Suprapubic skin (tissue), 4 donors: ENCODE data around the gene NTN4. TPM values are rescaled to one million over a fixed set of nuclear protein-coding genes. Genes with fewer than 3 reads are reported as not detected.

ENCODE experiments used
- DNase-seq, 2 donors: peaks; one replicate each; pipeline ENCODE4 v3.0.0-alpha.2; 2019; ENCODE audit warnings: low spot score in 2 of 2
- H3K27ac ChIP-seq: fragments of 200-600 bp; sonication (generic); one replicate; pipeline ENCODE4 v1.5.1; 2019
- H3K27me3 ChIP-seq: fragments of 200-600 bp; sonication (generic); one replicate; pipeline ENCODE4 v1.5.1; 2019
- H3K36me3 ChIP-seq: fragments of 200-600 bp; sonication (generic); one replicate; pipeline ENCODE4 v1.5.1; 2019
- H3K4me1 ChIP-seq: fragments of 200-600 bp; sonication (generic); one replicate; pipeline ENCODE4 v1.5.1; 2019
- H3K4me3 ChIP-seq: fragments of 200-600 bp; sonication (generic); one replicate; pipeline ENCODE4 v1.5.1; 2019; ENCODE audit warnings: mild to moderate bottlenecking
- H3K9me3 ChIP-seq: fragments of 200-600 bp; sonication (generic); one replicate; pipeline ENCODE4 v1.5.1; 2019
- EP300 ChIP-seq: sonication (generic); formaldehyde crosslinking; IDR thresholded peaks from one replicate; pipeline ENCODE4 v1.6.1; 2017; ENCODE audit warnings: antibody characterized with exemption
- POLR2A ChIP-seq, 2 donors: fragments of 450-650 bp; IDR thresholded peaks; one replicate each; pipeline ENCODE4 v1.6.1; 2017; ENCODE audit warnings: antibody characterized with exemption in 2 of 2, mild to moderate bottlenecking in 2 of 2, moderate library complexity in 2 of 2
- POLR2AphosphoS5 ChIP-seq, 3 donors: sonication (generic); formaldehyde crosslinking; IDR thresholded peaks; one replicate each; pipeline ENCODE4 v1.6.1; 2017; ENCODE audit warnings: antibody characterized with exemption in 3 of 3
- WGBS: methylation state at CpG from one replicate; pipeline ENCODE4 v1.1.5; 2018; 5-methylcytosine and 5-hydroxymethylcytosine counted together
- total RNA-seq, 4 donors: library from RNA; depleted of rRNA; stranded (reverse); fragments of >200 nt; gene quantifications; one replicate each; pipeline ENCODE4 v1.1.0, GENCODE V29; 2016
- TF ChIP-seq, protein P1 (sequence below), 2 donors: fragments of 200-600 bp in 1 of 2; fragments of 450-650 bp in 1 of 2; sonication (generic) in 1 of 2; IDR thresholded peaks; one replicate each; pipeline ENCODE4 v1.5.1; 2016 to 2019; ENCODE audit warnings: antibody characterized with exemption in 2 of 2, mild to moderate bottlenecking in 1 of 2, moderate library complexity in 1 of 2

NTN4 gene
- total RNA-seq, 4 donors from 2014 or later = 7.2 to 18.7 (median 13.0) TPM

DNA sequence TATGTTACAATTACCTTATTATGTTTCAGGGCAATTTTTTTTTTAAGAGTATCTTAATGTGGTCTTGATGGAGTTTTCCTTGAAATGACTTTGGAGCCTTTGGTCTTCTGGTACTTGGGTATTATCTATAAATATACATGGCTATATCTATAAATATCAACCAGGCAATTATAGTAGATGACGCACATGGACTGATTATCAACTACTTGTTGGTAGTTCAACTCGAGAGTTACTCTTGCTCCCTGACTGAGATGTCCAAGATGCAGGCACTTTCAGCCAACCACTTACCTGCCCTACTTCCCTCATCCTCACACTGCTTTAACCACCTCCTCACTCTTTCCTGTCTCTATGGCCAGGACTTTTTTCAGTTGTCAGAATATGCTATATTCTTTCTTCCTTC lies 85.4 kb downstream of the NTN4 start:
- Histone ChIP-seq H3K4me1 (no peaks in the 10 kb centered on the region), H3K4me3 (no peak overlapping the region), H3K27ac (no peak overlapping the region), H3K9me3 (no peaks in the 10 kb centered on the region), H3K36me3 (peaks cover 4% of the 10 kb centered on the region), H3K27me3 (no peaks in the 10 kb centered on the region)
- TF ChIP-seq EP300 (no peak), POLR2AphosphoS5 (IDR thresholded peaks at IDR 0.05) (no peak), POLR2A (IDR thresholded peaks at IDR 0.05) (no peak)
- TF ChIP-seq, protein P1, sequence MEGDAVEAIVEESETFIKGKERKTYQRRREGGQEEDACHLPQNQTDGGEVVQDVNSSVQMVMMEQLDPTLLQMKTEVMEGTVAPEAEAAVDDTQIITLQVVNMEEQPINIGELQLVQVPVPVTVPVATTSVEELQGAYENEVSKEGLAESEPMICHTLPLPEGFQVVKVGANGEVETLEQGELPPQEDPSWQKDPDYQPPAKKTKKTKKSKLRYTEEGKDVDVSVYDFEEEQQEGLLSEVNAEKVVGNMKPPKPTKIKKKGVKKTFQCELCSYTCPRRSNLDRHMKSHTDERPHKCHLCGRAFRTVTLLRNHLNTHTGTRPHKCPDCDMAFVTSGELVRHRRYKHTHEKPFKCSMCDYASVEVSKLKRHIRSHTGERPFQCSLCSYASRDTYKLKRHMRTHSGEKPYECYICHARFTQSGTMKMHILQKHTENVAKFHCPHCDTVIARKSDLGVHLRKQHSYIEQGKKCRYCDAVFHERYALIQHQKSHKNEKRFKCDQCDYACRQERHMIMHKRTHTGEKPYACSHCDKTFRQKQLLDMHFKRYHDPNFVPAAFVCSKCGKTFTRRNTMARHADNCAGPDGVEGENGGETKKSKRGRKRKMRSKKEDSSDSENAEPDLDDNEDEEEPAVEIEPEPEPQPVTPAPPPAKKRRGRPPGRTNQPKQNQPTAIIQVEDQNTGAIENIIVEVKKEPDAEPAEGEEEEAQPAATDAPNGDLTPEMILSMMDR (IDR thresholded peaks at IDR 0.05) = no peak
- no peak for DNase-seq
- WGBS = 89% methylated on average over 2 of the region's 2 CpGs

DNA sequence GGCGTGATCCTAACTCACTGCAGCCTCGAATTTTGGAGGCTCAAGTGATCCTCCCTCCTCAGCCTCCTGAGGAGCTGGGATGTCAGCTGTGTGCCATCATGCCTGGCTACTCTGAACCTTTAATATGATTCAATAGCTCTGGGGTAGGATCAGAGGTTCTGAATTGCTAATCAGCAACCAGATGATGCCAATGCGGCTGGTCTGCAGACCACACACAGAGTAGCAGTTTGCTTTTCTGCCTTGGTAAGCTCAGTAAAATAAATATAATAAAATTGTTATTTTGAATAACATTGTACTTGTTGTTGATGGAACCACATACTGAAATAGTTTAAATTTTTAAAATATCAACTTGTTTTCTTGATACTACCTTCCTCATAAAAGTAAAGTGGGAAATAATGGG lies 86.6 kb downstream of the NTN4 start:
- DNase-seq = no peak
- 96% methylated on average over 3 of the region's 3 CpGs for WGBS

DNA sequence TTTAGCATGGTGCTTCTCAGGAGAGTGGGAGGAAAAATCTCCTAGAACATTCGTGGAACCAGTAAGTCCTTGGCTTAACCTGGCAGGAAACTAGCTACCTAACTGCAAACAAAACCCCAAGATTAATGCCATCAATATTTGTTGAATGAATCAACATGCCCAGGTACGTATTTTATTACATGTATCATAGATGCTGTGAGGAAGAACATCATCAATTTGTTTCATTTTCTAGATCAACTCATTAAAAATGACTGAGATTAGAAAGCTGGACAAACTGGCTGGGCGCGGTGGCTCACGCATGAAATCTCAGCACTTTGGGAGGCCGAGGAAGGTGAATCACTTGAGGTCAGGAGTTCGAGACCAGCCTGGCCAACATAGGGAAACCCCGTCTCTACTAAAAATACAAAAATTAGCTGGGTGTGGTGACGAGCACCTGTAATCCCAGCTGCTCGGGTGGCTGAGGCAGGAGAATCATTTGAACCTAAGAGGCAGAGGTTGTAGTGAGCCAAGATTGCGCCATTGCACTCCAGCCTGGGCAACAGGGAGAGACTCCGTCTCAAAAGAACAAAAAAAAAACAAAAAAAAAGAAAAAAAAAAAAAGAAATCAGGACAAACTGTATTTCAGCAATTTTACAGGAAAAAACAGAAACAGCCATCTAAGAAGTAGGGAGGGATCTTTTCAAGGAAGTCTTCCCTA lies 88.7 kb downstream of the NTN4 start:
- Histone ChIP-seq H3K9me3 (no peaks in the 10 kb centered on the region), H3K36me3 (no peaks in the 10 kb centered on the region), H3K4me1 (peaks cover 2% of the 10 kb centered on the region), H3K4me3 (no peak overlapping the region), H3K27me3 (no peaks in the 10 kb centered on the region), H3K27ac (no peak overlapping the region)
- DNase-seq = no peak
- TF ChIP-seq EP300 = no peak
- 57% methylated on average over 11 of the region's 12 CpGs for WGBS

More for the DNA sequence above, 86.6 kb downstream of the NTN4 start:
- no peak overlapping the region for H3K27ac ChIP-seq
- peaks cover 2% of the 10 kb centered on the region for H3K4me1 ChIP-seq
- H3K27me3 ChIP-seq = no peaks in the 10 kb centered on the region
- H3K4me3 ChIP-seq = no peak overlapping the region
- no peaks in the 10 kb centered on the region for H3K9me3 ChIP-seq
- no peaks in the 10 kb centered on the region for H3K36me3 ChIP-seq
- TF ChIP-seq POLR2AphosphoS5 (IDR thresholded peaks at IDR 0.05) = no peak
- no peak for TF ChIP-seq EP300

DNA sequence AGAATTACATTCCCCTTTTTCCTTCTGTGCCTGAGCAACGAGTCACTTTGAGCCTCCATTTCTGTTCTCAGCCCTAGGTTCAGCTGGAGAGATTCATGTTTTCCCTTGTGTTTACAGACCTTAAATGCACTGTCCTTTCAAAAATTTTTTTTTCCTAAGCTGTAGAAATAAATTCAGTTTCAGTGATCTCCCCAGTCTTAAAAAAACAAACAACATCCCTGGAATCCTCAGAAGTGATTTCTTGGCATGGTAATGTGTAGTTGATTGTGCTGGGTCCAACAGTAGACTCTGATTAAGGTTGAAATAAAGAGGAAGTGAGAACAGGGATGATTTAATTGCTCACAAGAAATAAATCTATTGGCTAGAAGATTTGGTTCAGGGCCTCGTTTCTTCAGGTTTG lies 89.3 kb downstream of the NTN4 start:
- WGBS = 43% methylated on average over 2 of the region's 2 CpGs
- no peak for TF ChIP-seq EP300
- TF ChIP-seq POLR2AphosphoS5 (IDR thresholded peaks at IDR 0.05) = no peak
- TF ChIP-seq POLR2A (IDR thresholded peaks at IDR 0.05) = no peak
- TF ChIP-seq, protein P1 (IDR thresholded peaks at IDR 0.05) = no peak
- Histone ChIP-seq H3K27ac (no peak overlapping the region), H3K4me3 (no peak overlapping the region), H3K36me3 (no peaks in the 10 kb centered on the region), H3K4me1 (peaks cover 2% of the 10 kb centered on the region), H3K27me3 (no peaks in the 10 kb centered on the region), H3K9me3 (no peaks in the 10 kb centered on the region)
- no peak for DNase-seq

DNA sequence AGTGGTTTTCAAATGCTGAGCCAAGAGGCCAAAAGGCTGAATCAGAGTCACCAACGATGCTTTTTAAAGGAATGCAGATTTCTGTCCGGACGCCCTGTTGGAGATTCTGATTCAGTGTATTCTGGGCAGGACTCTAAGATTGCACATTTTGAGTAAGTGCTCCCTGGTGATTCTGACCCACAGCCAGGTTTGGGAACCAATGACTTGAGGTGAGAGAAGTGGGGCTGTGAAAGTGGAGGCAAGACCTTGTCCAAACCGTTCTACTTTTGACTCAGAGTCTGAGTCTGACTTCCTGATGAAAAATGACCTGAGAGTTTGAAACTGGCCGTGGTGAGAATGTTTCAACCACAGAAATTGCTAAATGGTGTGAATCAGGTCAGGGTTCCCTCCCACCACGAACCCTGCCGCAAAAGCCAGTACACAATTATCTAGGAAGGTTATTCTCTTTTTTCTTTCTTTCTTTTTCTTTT lies 90.2 kb downstream of the NTN4 start:
- 71% methylated on average over 7 of the region's 7 CpGs for WGBS
- no peak for DNase-seq
- H3K27ac ChIP-seq = no peak overlapping the region

DNA sequence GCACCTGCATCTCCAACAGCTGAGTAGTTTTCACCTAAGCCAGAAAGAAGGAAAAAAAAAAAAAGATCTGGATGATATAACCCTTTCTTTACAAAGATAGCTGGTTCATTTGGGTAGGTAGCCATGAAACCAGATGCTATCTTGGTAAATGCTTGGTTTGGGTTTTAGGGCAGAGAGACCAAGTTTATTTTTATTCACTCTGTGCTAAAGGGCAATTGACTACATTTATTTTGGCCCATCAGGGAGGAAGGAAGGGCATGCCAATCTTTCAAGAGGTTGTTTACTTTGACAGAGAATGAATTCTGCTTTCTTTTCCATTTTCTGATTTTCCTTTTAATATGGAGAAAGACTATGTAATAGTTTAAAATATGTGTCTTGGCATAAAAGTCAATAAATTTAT lies 91.0 kb downstream of the NTN4 start:
- no peaks in the 10 kb centered on the region for H3K27me3 ChIP-seq
- no peaks in the 10 kb centered on the region for H3K36me3 ChIP-seq
- H3K9me3 ChIP-seq = no peaks in the 10 kb centered on the region
- no peak overlapping the region for H3K27ac ChIP-seq
- no peak for TF ChIP-seq EP300
- no peak for TF ChIP-seq POLR2A (IDR thresholded peaks at IDR 0.05)
- TF ChIP-seq POLR2AphosphoS5 (IDR thresholded peaks at IDR 0.05) = no peak
- TF ChIP-seq, protein P1 (IDR thresholded peaks at IDR 0.05) = no peak
- no peak for DNase-seq
- H3K4me3 ChIP-seq = no peak overlapping the region
- H3K4me1 ChIP-seq = peaks cover 2% of the 10 kb centered on the region

More for the DNA sequence above, 90.2 kb downstream of the NTN4 start:
- no peak for TF ChIP-seq EP300
- Histone ChIP-seq H3K36me3 (no peaks in the 10 kb centered on the region), H3K4me1 (peaks cover 2% of the 10 kb centered on the region), H3K4me3 (no peak overlapping the region), H3K27me3 (no peaks in the 10 kb centered on the region), H3K9me3 (no peaks in the 10 kb centered on the region)

DNA sequence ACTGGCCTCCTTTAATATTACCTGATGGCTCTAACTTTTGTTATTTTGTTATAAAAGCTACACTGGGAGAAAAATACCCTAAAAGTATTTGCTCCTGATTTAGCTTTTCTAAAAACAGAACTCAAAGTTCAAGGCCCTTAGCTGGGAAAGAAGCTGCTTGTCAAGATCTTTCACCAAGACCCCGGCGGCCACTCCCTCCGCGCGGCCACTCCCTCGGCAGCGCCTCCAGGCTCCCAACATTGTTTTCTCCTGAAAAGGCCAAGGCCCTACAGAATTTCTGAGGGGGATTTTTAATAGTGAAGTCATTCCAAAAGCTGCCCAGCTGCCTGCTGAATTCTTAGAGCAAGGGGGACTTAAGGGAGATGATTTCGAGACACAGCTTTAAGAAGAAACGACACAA lies 96.4 kb downstream of the NTN4 start:
- 77% methylated on average over 9 of the region's 9 CpGs for WGBS

More for the DNA sequence above, 96.4 kb downstream of the NTN4 start:
- Histone ChIP-seq H3K36me3 (no peaks in the 10 kb centered on the region), H3K9me3 (no peaks in the 10 kb centered on the region), H3K4me3 (no peak overlapping the region), H3K4me1 (no peaks in the 10 kb centered on the region), H3K27me3 (no peaks in the 10 kb centered on the region), H3K27ac (no peak overlapping the region)
- DNase-seq = no peak
- TF ChIP-seq POLR2AphosphoS5 (IDR thresholded peaks at IDR 0.05) (no peak), EP300 (no peak), POLR2A (IDR thresholded peaks at IDR 0.05) (no peak)
- TF ChIP-seq, protein P1 (IDR thresholded peaks at IDR 0.05) = no peak
